ENCODE results near the gene RNASE4. TPM values are rescaled to one million over a fixed set of nuclear protein-coding genes. Genes with fewer than 3 reads are reported as not detected.

The RNASE4 gene
- total and polyA plus RNA-seq, 10 donors = 0.89 to 19.9 (median 9.1) TPM

DNA sequence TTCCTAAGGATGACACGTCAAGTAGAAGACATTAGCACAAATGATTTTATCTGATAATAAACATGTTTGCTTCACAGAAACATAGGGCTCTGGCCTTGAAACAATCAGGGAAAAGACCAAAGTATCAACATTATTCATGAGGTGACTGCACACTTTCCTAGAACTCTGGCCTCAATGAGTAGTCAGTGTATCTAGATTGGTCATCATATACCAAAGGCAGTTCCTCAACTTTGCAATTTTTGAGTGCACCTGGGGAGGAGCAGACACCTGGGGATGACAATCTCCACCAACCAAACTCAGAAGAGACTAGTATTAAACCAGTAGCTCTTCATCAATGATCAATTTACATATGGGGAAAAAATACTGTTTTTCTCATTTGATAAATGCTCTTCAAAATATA, 65.8 kb downstream of the RNASE4 start:
- WGBS, 5 donors = 75 to 97% (median 87%) methylated on average over 1 of the region's 1 CpG
- Histone ChIP-seq H3K27me3 (replicated peaks in 1 of 7) (no peaks in the 10 kb centered on the region), H3K9me3 (peaks cover 7 to 29% (median 18%) of the 10 kb centered on the region in 8 donors), H3K27ac (no peak overlapping the region), H3K36me3 (no peaks in the 10 kb centered on the region), H3K4me3 (no peak overlapping the region), H3K4me1 (no peaks in the 10 kb centered on the region)
- TF ChIP-seq POLR2AphosphoS5 (IDR thresholded peaks at IDR 0.05) (no peak), POLR2A (IDR thresholded peaks at IDR 0.05) (no peak), CTCF (IDR thresholded peaks at IDR 0.05 in 8 of 11, conservative IDR thresholded peaks at IDR 0.05 in 3 of 11) (no peak)
- DNase-seq = no peak
- intact Hi-C loops (cut with DNase I; ENCODE audit: low total_unique reads) = no loop called here

Small RNAs within 50 kb of the gene (small RNA-seq; reads per million reads assigned to genes)
- 0 reads per million in 4 donors for gene RF00019

Other genes starting within 250 kb of the RNASE4 start
- gene KLHL33, start 248.4 kb upstream of the RNASE4 start, total RNA-seq = 1 to 10 TPM in 2 of 7 donors, under 1 TPM in 4, not detected in 1; 0.47 to 2.9 (median 0.86) TPM
- gene KLHL33, start 248.4 kb upstream of the RNASE4 start, polyA plus RNA-seq = under 1 TPM; 0.22 to 0.54 (median 0.32) TPM
- gene OSGEP, start 229.7 kb upstream of the RNASE4 start, total RNA-seq = 100 to 1,000 TPM in 2 of 7 donors, 10 to 100 TPM in 5; 48.6 to 110 (median 72.6) TPM
- gene OSGEP, start 229.7 kb upstream of the RNASE4 start, polyA plus RNA-seq = 100 to 1,000 TPM in 1 of 3 donors, 10 to 100 TPM in 2; 78.7 to 107 (median 87.1) TPM
- gene APEX1, start 229.3 kb upstream of the RNASE4 start, total RNA-seq = 100 to 1,000 TPM in 6 of 7 donors, 10 to 100 TPM in 1; 89.4 to 153 (median 104) TPM
- 100 to 1,000 TPM; 139 to 151 (median 140) TPM for gene APEX1, start 229.3 kb upstream of the RNASE4 start, polyA plus RNA-seq
- 10 to 100 TPM; 32.5 to 45.6 (median 38.4) TPM for gene PIP4P1, start 223.1 kb upstream of the RNASE4 start, total RNA-seq
- 10 to 100 TPM; 37.1 to 79.6 (median 55.9) TPM for gene PIP4P1, start 223.1 kb upstream of the RNASE4 start, polyA plus RNA-seq
- gene PNP, start 215.2 kb upstream of the RNASE4 start, total RNA-seq = 10 to 100 TPM; 36.0 to 93.1 (median 65.5) TPM
- 10 to 100 TPM; 44.8 to 64.3 (median 48.2) TPM for gene PNP, start 215.2 kb upstream of the RNASE4 start, polyA plus RNA-seq
- gene RNASE10, start 179.0 kb upstream of the RNASE4 start, total RNA-seq = under 1 TPM in 4 of 7 donors, not detected in 3; 0.60 to 0.95 (median 0.71) TPM
- gene RNASE10, start 179.0 kb upstream of the RNASE4 start, polyA plus RNA-seq = not detected
- not detected for gene RNASE9, start 123.5 kb upstream of the RNASE4 start, total RNA-seq
- gene RNASE9, start 123.5 kb upstream of the RNASE4 start, polyA plus RNA-seq = not detected
- not detected for gene RNASE11, start 96.6 kb upstream of the RNASE4 start, total RNA-seq
- not detected for gene RNASE11, start 96.6 kb upstream of the RNASE4 start, polyA plus RNA-seq
- gene RNASE12, start 93.2 kb upstream of the RNASE4 start, total RNA-seq = not detected
- gene RNASE12, start 93.2 kb upstream of the RNASE4 start, polyA plus RNA-seq = not detected
- under 1 TPM in 2 of 7 donors, not detected in 5; 0.27 to 0.77 TPM for gene OR6S1, start 42.9 kb upstream of the RNASE4 start, total RNA-seq
- under 1 TPM in 1 of 3 donors, not detected in 2; 0.10 TPM for gene OR6S1, start 42.9 kb upstream of the RNASE4 start, polyA plus RNA-seq
- gene ANG, start 4.2 kb downstream of the RNASE4 start, total RNA-seq = 10 to 100 TPM in 1 of 7 donors, 1 to 10 TPM in 6; 1.6 to 10.2 (median 4.8) TPM
- 1 to 10 TPM; 3.1 to 7.2 (median 3.9) TPM for gene ANG, start 4.2 kb downstream of the RNASE4 start, polyA plus RNA-seq
- gene EDDM3A, start 61.3 kb downstream of the RNASE4 start, total RNA-seq = not detected
- gene EDDM3A, start 61.3 kb downstream of the RNASE4 start, polyA plus RNA-seq = under 1 TPM in 1 of 3 donors, not detected in 2; 0.24 TPM
- gene EDDM3B, start 83.8 kb downstream of the RNASE4 start, total RNA-seq = not detected
- gene EDDM3B, start 83.8 kb downstream of the RNASE4 start, polyA plus RNA-seq = not detected
- 100 to 1,000 TPM in 2 of 7 donors, 10 to 100 TPM in 5; 15.2 to 162 (median 40.5) TPM for gene RNASE6, start 96.7 kb downstream of the RNASE4 start, total RNA-seq
- 100 to 1,000 TPM in 1 of 3 donors, 10 to 100 TPM in 2; 45.4 to 193 (median 63.6) TPM for gene RNASE6, start 96.7 kb downstream of the RNASE4 start, polyA plus RNA-seq
- 100 to 1,000 TPM; 145 to 497 (median 339) TPM for gene RNASE1, start 118.3 kb downstream of the RNASE4 start, total RNA-seq
- 100 to 1,000 TPM in 1 of 3 donors, 10 to 100 TPM in 2; 61.9 to 151 (median 79.0) TPM for gene RNASE1, start 118.3 kb downstream of the RNASE4 start, polyA plus RNA-seq
- 10 to 100 TPM in 2 of 7 donors, 1 to 10 TPM in 5; 1.4 to 24.0 (median 2.7) TPM for gene RNASE3, start 206.8 kb downstream of the RNASE4 start, total RNA-seq
- 1 to 10 TPM in 2 of 3 donors, under 1 TPM in 1; 0.62 to 2.8 (median 2.4) TPM for gene RNASE3, start 206.8 kb downstream of the RNASE4 start, polyA plus RNA-seq